Measurements from ENCODE around the gene CRCP. TPM values are rescaled to one million over a fixed set of nuclear protein-coding genes. Genes with fewer than 3 reads are reported as not detected.
"Not testable (repeated sequence)": the region's sequence is repeated elsewhere in the genome, so short reads cannot be mapped to it uniquely, and the experiment has no call there.

Gene CRCP
- polyA plus RNA-seq, 1 experiment, result 24.7 TPM

DNA sequence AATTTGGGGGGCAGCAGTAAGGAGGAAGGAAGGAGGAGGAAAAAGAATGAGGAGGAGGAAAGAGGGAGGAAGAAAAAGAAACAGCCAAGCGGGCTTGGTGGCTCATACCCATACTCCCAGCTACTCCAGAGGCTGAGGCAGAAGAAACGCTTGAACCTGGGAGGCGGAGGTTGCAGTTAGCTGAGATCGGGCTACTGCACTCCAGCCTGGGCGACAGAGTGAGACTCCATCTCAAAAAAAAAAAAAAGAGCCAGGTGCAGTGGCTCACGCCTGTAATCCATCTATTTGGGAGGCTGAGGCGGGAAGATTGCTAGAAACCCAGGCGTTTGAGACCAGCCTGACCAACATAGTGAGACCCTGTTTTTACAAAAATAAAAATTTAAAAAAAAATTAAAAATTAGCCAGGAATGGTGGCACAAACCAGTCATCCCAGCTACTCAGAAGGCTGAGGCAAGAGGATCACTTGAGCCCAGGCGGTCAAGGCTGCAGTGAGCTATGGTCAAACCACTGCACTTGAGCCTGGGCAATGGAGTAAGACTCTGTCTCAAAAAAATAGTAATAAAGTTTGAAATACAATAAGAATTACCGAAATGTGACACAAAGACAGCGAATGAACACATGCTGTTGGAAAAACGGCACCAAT, 14.1 kb upstream of the CRCP start:
- CTCF ChIA-PET, result no interaction called here

GRCh38 chr7:66102168-66102567, 12.5 kb upstream of the CRCP start:
- DNase-seq (ENCODE audit: low read depth); H3K4me3 ChIP-seq (ENCODE audit: low read depth, low read length); H3K36me3 ChIP-seq (ENCODE audit: control insufficient read depth, insufficient read depth, low read length); POLR2A ChIA-PET; H3K27me3 ChIP-seq (ENCODE audit: control insufficient read depth, insufficient read depth, low read length): not testable (repeated sequence)
- CTCF ChIA-PET, result interaction anchor here (1.2 kb wide), 1 partner anchor 14 kb away, joined by 3 read pairs; no protein-coding TSS in a partner anchor

More for the DNA sequence above, 14.1 kb upstream of the CRCP start:
- Histone ChIP-seq H3K27me3 (ENCODE audit: control insufficient read depth, insufficient read depth, low read length) (no peaks in the 10 kb centered on the region), H3K4me3 (ENCODE audit: low read depth, low read length) (peak overlapping the region; percentile 32), H3K36me3 (ENCODE audit: control insufficient read depth, insufficient read depth, low read length) (no peaks in the 10 kb centered on the region)
- POLR2A ChIA-PET, result interaction anchor here (0.6 kb wide), 1 partner anchor 249 kb away, joined by 6 read pairs; no protein-coding TSS in a partner anchor
- TF ChIP-seq CTCF (IDR thresholded peaks at IDR 0.05; ENCODE audit: insufficient read depth, low read depth, low read length), result no peak
- no peak for DNase-seq (ENCODE audit: low read depth)

- H3K27me3 ChIP-seq (ENCODE audit: control insufficient read depth, insufficient read depth, low read length); DNase-seq (ENCODE audit: low read depth); H3K4me3 ChIP-seq (ENCODE audit: low read depth, low read length); H3K36me3 ChIP-seq (ENCODE audit: control insufficient read depth, insufficient read depth, low read length); CTCF ChIA-PET: not testable (repeated sequence)
- POLR2A ChIA-PET, result interaction anchor here (0.6 kb wide), 1 partner anchor 37 kb away, joined by 5 read pairs; no protein-coding TSS in a partner anchor
These were observed 10.7 kb upstream of the CRCP start for GRCh38 chr7:66103994-66104393.

DNA sequence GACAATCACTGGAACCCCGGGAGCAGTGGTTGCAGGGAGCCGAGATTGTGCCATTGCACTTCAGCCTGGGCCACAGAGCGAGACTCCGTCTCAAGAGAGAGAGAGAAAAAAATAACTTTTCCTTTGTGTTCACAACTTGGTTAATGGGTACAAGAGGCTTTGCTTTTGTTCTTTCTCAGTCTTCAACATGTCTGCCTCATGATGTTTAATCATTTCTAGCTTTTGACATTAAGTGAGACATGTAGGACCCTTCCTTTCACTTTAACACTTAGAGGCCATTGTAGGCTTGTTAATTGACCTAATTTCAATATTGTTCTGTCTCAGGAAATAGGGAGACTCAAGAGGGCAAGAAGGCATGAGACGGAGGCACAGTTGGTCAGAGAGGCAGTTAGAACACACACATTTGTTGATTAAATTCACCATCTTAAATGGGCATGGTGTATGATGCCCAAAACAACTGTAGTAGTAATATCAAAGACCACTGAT, 9.3 kb upstream of the CRCP start:
- Histone ChIP-seq H3K4me3 (ENCODE audit: low read depth, low read length) (no peak overlapping the region), H3K36me3 (ENCODE audit: control insufficient read depth, insufficient read depth, low read length) (no peaks in the 10 kb centered on the region), H3K27me3 (ENCODE audit: control insufficient read depth, insufficient read depth, low read length) (no peaks in the 10 kb centered on the region)
- ChIA-PET CTCF (no interaction called here), POLR2A (no interaction called here)
- no peak for TF ChIP-seq CTCF (IDR thresholded peaks at IDR 0.05; ENCODE audit: insufficient read depth, low read depth, low read length)
- no peak for DNase-seq (ENCODE audit: low read depth)

- POLR2A ChIA-PET, result not testable (repeated sequence)
These were observed 6.2 kb upstream of the CRCP start for GRCh38 chr7:66108410-66108809.

GRCh38 chr7:66110856-66111255, 3.8 kb upstream of the CRCP start:
- H3K36me3 ChIP-seq (ENCODE audit: control insufficient read depth, insufficient read depth, low read length), result no peaks in the 10 kb centered on the region
- no peak overlapping the region for H3K4me3 ChIP-seq (ENCODE audit: low read depth, low read length)
- ChIA-PET POLR2A (interaction anchor here (0.6 kb wide), 1 partner anchor 481 kb away, joined by 3 read pairs; no protein-coding TSS in a partner anchor), CTCF (no interaction called here)
- TF ChIP-seq CTCF (IDR thresholded peaks at IDR 0.05; ENCODE audit: insufficient read depth, low read depth, low read length), result no peak
- DNase-seq (ENCODE audit: low read depth), result peak; percentile 74
- no peaks in the 10 kb centered on the region for H3K27me3 ChIP-seq (ENCODE audit: control insufficient read depth, insufficient read depth, low read length)

More at GRCh38 chr7:66108410-66108809, 6.2 kb upstream of the CRCP start:
- DNase-seq (ENCODE audit: low read depth); H3K36me3 ChIP-seq (ENCODE audit: control insufficient read depth, insufficient read depth, low read length); H3K4me3 ChIP-seq (ENCODE audit: low read depth, low read length); CTCF ChIA-PET; H3K27me3 ChIP-seq (ENCODE audit: control insufficient read depth, insufficient read depth, low read length): not testable (repeated sequence)

GRCh38 chr7:66116680-66117420, 2.2 kb downstream of the CRCP start:
- H3K36me3 ChIP-seq (ENCODE audit: control insufficient read depth, insufficient read depth, low read length); POLR2A ChIA-PET; H3K4me3 ChIP-seq (ENCODE audit: low read depth, low read length); DNase-seq (ENCODE audit: low read depth); H3K27me3 ChIP-seq (ENCODE audit: control insufficient read depth, insufficient read depth, low read length): not testable (repeated sequence)
- CTCF ChIA-PET, result interaction anchor here (2.2 kb wide), 1 partner anchor 24 kb away, joined by 11 read pairs; no protein-coding TSS in a partner anchor
